B cell (primary cell): ENCODE data around the gene ARFGAP3. TPM values are rescaled to one million over a fixed set of nuclear protein-coding genes. Genes with fewer than 3 reads are reported as not detected.

Source experiments
- ATAC-seq: fragments of 200-7000 bp; cut with Tn5 transposase; one replicate; pipeline ENCODE4 v1.10.0; 2021; ENCODE audit warnings: low read depth, mild to moderate bottlenecking, moderate number of reproducible peaks, moderate library complexity
- CTCF ChIA-PET: fragments of 350-600 bp; sonication (Branson Sonifier 250); formaldehyde crosslinking; loops from one replicate; lab custom pipeline; 2021; ENCODE audit warnings: antibody characterized with exemption, inconsistent platforms; lab: Charles Lee
- POLR2A ChIA-PET: fragments of 350-600 bp; sonication (Branson Sonifier 250); formaldehyde crosslinking; loops from one replicate; lab custom pipeline; 2021; ENCODE audit warnings: antibody characterized with exemption; lab: Charles Lee
- DNase-seq: peaks from one replicate; pipeline ENCODE4 v3.0.0; 2013
- H2AFZ ChIP-seq: 2 replicates; pipeline ENCODE4 v1.6.1; 2012; ENCODE audit warnings: mild to moderate bottlenecking, low read depth, low read length; ENCODE audit not compliant: insufficient read depth, poor library complexity, severe bottlenecking
- H3K27ac ChIP-seq, 2 donors: 1 replicate in 1 of 2; 2 replicates in 1 of 2; pipeline ENCODE4 v1.5.1; 2012 to 2013; ENCODE audit warnings: low read length in 2 of 2, mild to moderate bottlenecking in 2 of 2, moderate library complexity in 1 of 2
- H3K27me3 ChIP-seq, 4 experiments: fragments of 200-600 bp in 1 of 4; sonication (generic) in 1 of 4; replicated peaks in 1 of 4; 1 replicate in 2 of 4; 2 replicates in 2 of 4; pipeline versions ENCODE4 v1.6.1 to v1.7.0; 2013 to 2016; ENCODE audit warnings: low read length in 3 of 4, mild to moderate bottlenecking in 2 of 4, mixed read lengths in 1 of 4, moderate library complexity in 1 of 4; ENCODE audit not compliant: insufficient read depth in 4 of 4, control insufficient read depth in 3 of 4; ENCODE audit errors: control extremely low read depth in 1 of 4
- H3K36me3 ChIP-seq, 2 experiments: replicated peaks in 1 of 2; 1 replicate in 1 of 2; 2 replicates in 1 of 2; pipeline versions ENCODE4 v1.6.1 to v1.7.1; 2013; ENCODE audit warnings: low read length in 1 of 2; ENCODE audit not compliant: insufficient read depth in 2 of 2, control insufficient read depth in 1 of 2; ENCODE audit errors: control extremely low read depth in 1 of 2, extremely low read depth in 1 of 2
- H3K4me1 ChIP-seq, 2 donors: fragments of 200-600 bp in 1 of 2; sonication (generic) in 1 of 2; 1 replicate in 1 of 2; 2 replicates in 1 of 2; pipeline versions ENCODE4 v1.5.1 to v1.6.1; 2013 to 2017; ENCODE audit warnings: low read length in 2 of 2; ENCODE audit not compliant: control insufficient read depth in 2 of 2, insufficient read depth in 2 of 2
- H3K4me2 ChIP-seq: replicated peaks from 2 replicates; pipeline ENCODE3; 2012; ENCODE audit warnings: mild to moderate bottlenecking, low read depth, low read length; ENCODE audit not compliant: poor library complexity, severe bottlenecking
- H3K4me3 ChIP-seq, 5 experiments: fragments of 200-600 bp in 1 of 5; sonication (generic) in 1 of 5; 1 replicate in 3 of 5; 2 replicates in 2 of 5; pipeline versions ENCODE4 v1.5.1 to v1.7.0; 2011 to 2016; ENCODE audit warnings: low read length in 4 of 5, mild to moderate bottlenecking in 4 of 5, low read depth in 2 of 5, control low read depth in 1 of 5, moderate library complexity in 1 of 5; ENCODE audit not compliant: insufficient read depth in 1 of 5; ENCODE audit errors: control extremely low read depth in 1 of 5, extremely low read depth in 1 of 5
- H3K79me2 ChIP-seq: fragments of 200-600 bp; sonication (generic); one replicate; pipeline ENCODE4 v1.6.0; 2016; ENCODE audit warnings: low read length; ENCODE audit not compliant: control insufficient read depth, insufficient read depth
- H3K9ac ChIP-seq: fragments of 200-600 bp; sonication (generic); 2 replicates; pipeline ENCODE4 v1.6.1; 2017; ENCODE audit warnings: mild to moderate bottlenecking, low read length, moderate library complexity
- H3K9me3 ChIP-seq, 3 donors: one replicate each; pipeline versions ENCODE4 v1.6.1 to v1.7.1; 2013; ENCODE audit warnings: low read length in 2 of 3; ENCODE audit not compliant: control insufficient read depth in 2 of 3, insufficient read depth in 1 of 3; ENCODE audit errors: control extremely low read depth in 1 of 3
- H4K20me1 ChIP-seq: 2 replicates; pipeline ENCODE4 v1.6.0; 2012; ENCODE audit warnings: mild to moderate bottlenecking, low read length; ENCODE audit not compliant: insufficient read depth, control insufficient read depth, poor library complexity, severe bottlenecking
- H3K27ac Mint-ChIP-seq: one replicate; pipeline ENCODE4 v1.8.0; 2021; ENCODE audit warnings: mixed read lengths
- H3K27me3 Mint-ChIP-seq: one replicate; pipeline ENCODE4 v1.8.0; 2021; ENCODE audit warnings: mixed read lengths
- H3K4me1 Mint-ChIP-seq: one replicate; pipeline ENCODE4 v1.8.0; 2021; ENCODE audit warnings: mixed read lengths
- H3K4me3 Mint-ChIP-seq: one replicate; pipeline ENCODE4 v1.8.0; 2021; ENCODE audit warnings: mixed read lengths
- H3K9me3 Mint-ChIP-seq: one replicate; pipeline ENCODE4 v1.8.0; 2022; ENCODE audit warnings: mixed read lengths; ENCODE audit not compliant: insufficient read depth
- CTCF ChIP-seq: fragments of 200-600 bp; IDR thresholded peaks from one replicate; pipeline ENCODE4 v1.8.0; 2022; ENCODE audit warnings: antibody characterized with exemption, mild to moderate bottlenecking
- EZH2 ChIP-seq: IDR thresholded peaks from 2 replicates; pipeline ENCODE4 v1.6.1; 2012; ENCODE audit warnings: borderline replicate concordance, low read depth, mild to moderate bottlenecking, moderate library complexity, low read length; ENCODE audit not compliant: insufficient read depth, poor library complexity, severe bottlenecking
- WGBS: methylation state at CpG from one replicate; pipeline ENCODE4 v1.1.5; 2013; ENCODE audit warnings: missing lambda C conversion rate; ENCODE audit not compliant: insufficient coverage; 5-methylcytosine and 5-hydroxymethylcytosine counted together
- intact Hi-C: fragments of 100-400 bp; cut with micrococcal nuclease; formaldehyde crosslinking; loops from one replicate; pipeline ENCODE4 v1.10.0; 2022
- polyA plus RNA-seq: library from polyadenylated mRNA; depleted of rRNA; stranded (reverse); fragments of >200 nt; gene quantifications from 2 replicates; pipeline ENCODE4 v1.2.3, GENCODE V29; 2012
- total RNA-seq, 2 donors: library from RNA; stranded (reverse); fragments of 120-200 nt in 1 of 2; gene quantifications; 1 replicate in 1 of 2; 2 replicates in 1 of 2; pipeline versions ENCODE4 v1.2.3 to v1.2.4, GENCODE V29; 2013 to 2022

The ARFGAP3 gene
- total and polyA plus RNA-seq, 2 donors (not counting 1 experiment from before 2014, with no cell fraction given): 10.7 to 33.2 TPM

GRCh38 chr22:42777126-42777525 lies 79.9 kb downstream of the ARFGAP3 start:
- peaks cover 10 to 15% of the 10 kb centered on the region in 2 donors for H3K4me1 ChIP-seq
- TF ChIP-seq EZH2 (no peak), CTCF (no peak)
- no peak overlapping the region for H3K4me3 ChIP-seq
- Mint-ChIP-seq H3K27me3 (no peaks in the 10 kb centered on the region), H3K4me1 (peaks cover 18% of the 10 kb centered on the region), H3K9me3 (no peaks in the 10 kb centered on the region), H3K27ac (no peak overlapping the region), H3K4me3 (no peak overlapping the region)
- no peak overlapping the region for H3K9ac ChIP-seq
- intact Hi-C loops: no loop called here
- DNase-seq (no peak), ATAC-seq (no peak)
- H3K9me3 ChIP-seq: no peaks in the 10 kb centered on the region
- H3K79me2 ChIP-seq: no peaks in the 10 kb centered on the region
- H2AFZ ChIP-seq: no peak overlapping the region
- no CpG with 5 or more reads among the region's 12 CpGs for WGBS
- H4K20me1 ChIP-seq: no peaks in the 10 kb centered on the region
- no peaks in the 10 kb centered on the region for H3K27me3 ChIP-seq
- ChIA-PET CTCF (no interaction called here), POLR2A (no interaction called here)
- H3K36me3 ChIP-seq: no peaks in the 10 kb centered on the region
- no peak overlapping the region for H3K27ac ChIP-seq
- no peak overlapping the region for H3K4me2 ChIP-seq

GRCh38 chr22:42773167-42773566 lies 83.9 kb downstream of the ARFGAP3 start:
- ATAC-seq (peak; percentile 10), DNase-seq (no peak)
- no peaks in the 10 kb centered on the region for H3K27me3 Mint-ChIP-seq
- H3K4me3 ChIP-seq: no peak overlapping the region
- H3K79me2 ChIP-seq: no peaks in the 10 kb centered on the region
- H3K4me1 Mint-ChIP-seq: peaks cover 49% of the 10 kb centered on the region
- ChIA-PET CTCF (no interaction called here), POLR2A (no interaction called here)
- no peaks in the 10 kb centered on the region for H3K27me3 ChIP-seq
- peak overlapping the region; percentile 59 for H3K27ac Mint-ChIP-seq
- TF ChIP-seq EZH2 (no peak), CTCF (no peak)
- H3K4me3 Mint-ChIP-seq: peak overlapping the region; percentile 70
- 48% methylated on average over 14 of the region's 14 CpGs for WGBS
- no peak overlapping the region for H3K27ac ChIP-seq
- no peak overlapping the region for H3K9ac ChIP-seq
- H3K9me3 Mint-ChIP-seq: no peaks in the 10 kb centered on the region
- intact Hi-C loops: loop anchor here (5.0 kb wide), 1 partner anchor 111 kb away; no protein-coding TSS in a partner anchor
- H4K20me1 ChIP-seq: no peaks in the 10 kb centered on the region
- peaks cover 37 to 48% of the 10 kb centered on the region in 2 donors for H3K4me1 ChIP-seq
- peaks cover 0 to 4% (median 0%) of the 10 kb centered on the region in 3 donors for H3K9me3 ChIP-seq
- H3K4me2 ChIP-seq: peak overlapping the region; percentile 10
- no peaks in the 10 kb centered on the region for H3K36me3 ChIP-seq
- H2AFZ ChIP-seq: no peak overlapping the region
